GOT3 (cell line): ENCODE results near the gene SFTPB.
"Not testable (repeated sequence)": the region's sequence is repeated elsewhere in the genome, so short reads cannot be mapped to it uniquely, and the experiment has no call there.

Experiments
- DNase-seq: peaks from one replicate; lab custom pipeline; 2025; ENCODE audit warnings: mixed read lengths; lab: John Stamatoyannopoulos, UW

Gene SFTPB

GRCh38 chr2:85675866-85676548, 8.0 kb upstream of the SFTPB start:
- DNase-seq, result no peak

DNA sequence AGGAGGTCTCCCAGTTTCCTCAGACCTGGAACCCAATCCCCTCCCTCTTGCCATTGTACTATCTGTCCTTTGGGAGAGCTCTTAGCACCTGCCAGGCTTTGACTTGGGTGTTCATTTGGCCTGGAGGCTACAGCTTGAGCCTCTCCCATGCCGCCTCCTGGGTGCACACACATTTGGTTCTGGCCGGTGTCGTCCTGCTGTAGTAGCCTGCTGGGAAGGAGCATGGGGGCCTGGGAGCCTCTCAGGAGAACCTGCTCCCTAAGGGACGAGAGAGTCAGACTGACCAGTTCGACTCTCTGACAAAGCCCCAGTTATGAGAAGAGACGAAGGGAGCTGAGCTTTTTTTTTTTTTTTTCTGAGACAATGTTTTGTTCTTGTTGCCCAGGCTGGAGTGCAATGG, 7.4 kb upstream of the SFTPB start:
- no peak for DNase-seq

- DNase-seq, result no peak
Measured at GRCh38 chr2:85674417-85674816, 6.4 kb upstream of the SFTPB start.

DNA sequence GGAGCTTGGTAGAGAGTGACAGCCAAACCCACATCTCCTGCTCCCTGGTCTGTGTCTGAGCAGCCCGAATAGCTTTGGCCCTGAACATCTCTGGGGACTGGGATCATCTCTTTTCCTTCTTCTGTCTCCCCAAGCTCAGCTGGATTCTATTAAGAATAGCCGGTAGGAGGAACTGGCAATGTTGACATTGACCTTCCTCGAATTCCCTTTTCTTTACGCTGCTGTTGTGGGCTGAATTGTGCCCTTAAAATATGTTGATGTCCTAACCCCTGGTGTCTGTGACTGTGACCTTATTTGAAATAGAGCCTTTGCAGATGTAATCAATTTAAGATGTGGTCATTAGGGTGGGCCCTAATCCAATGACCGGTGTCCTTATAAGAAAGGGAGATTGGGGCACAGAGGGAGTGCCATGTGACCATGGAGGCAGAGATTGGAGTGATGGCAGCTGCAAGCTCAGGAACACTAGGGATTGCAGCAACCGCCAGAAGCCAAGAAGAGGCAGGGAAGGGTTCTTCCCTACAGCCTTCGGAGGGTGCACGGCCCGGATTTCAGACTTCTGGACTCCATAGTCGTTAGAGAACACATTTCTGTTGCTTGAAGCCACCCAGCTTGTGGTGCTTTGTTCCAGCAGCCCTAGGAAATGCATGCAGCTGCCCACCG, 5.8 kb upstream of the SFTPB start:
- DNase-seq, result no peak

GRCh38 chr2:85672456-85672855, 4.5 kb upstream of the SFTPB start:
- DNase-seq, result no peak

DNA sequence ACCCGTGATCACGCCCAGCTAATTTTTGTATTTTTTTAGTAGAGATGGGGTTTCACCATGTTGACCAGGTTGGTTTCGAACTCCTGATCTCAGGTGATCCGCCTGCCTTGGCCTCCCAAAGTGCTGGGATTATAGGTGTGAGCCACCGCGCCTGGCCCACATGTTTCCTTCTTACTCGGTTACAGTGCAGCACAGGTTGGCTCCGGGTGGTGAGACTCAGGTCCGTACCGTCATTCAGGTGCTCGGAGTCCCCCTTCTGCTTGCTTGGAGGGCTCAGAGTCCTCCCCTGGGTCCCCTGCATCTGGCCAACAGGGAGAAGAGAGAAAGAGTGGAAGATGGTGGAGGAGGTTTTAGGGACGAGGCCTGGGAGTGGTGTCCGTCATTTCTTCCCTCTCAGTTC, 2.4 kb upstream of the SFTPB start:
- DNase-seq, result not testable (repeated sequence)

- no peak for DNase-seq
Measured at GRCh38 chr2:85669549-85669948, 1.6 kb upstream of the SFTPB start.

DNA sequence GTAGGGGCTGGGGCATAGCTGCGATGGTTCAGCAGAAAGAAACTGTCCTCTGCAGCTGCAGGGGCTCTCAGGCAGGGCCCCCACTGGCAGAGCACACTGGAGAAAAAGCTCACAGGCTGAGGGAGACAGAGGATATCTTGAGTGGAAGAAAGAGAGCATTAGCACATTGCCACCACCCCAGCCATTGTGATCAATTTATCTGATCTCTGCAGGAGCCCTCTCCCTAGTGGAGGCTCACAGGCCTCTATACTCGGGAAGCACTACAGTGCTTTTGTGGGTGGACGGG, 801 bp upstream of the SFTPB start:
- DNase-seq, result no peak

GRCh38 chr2:85667561-85668008, 414 bp downstream of the SFTPB start:
- DNase-seq, result no peak

GRCh38 chr2:85666435-85667316, 1.3 kb downstream of the SFTPB start:
- DNase-seq, result no peak

GRCh38 chr2:85666016-85666415, 2.0 kb downstream of the SFTPB start:
- DNase-seq, result no peak

DNA sequence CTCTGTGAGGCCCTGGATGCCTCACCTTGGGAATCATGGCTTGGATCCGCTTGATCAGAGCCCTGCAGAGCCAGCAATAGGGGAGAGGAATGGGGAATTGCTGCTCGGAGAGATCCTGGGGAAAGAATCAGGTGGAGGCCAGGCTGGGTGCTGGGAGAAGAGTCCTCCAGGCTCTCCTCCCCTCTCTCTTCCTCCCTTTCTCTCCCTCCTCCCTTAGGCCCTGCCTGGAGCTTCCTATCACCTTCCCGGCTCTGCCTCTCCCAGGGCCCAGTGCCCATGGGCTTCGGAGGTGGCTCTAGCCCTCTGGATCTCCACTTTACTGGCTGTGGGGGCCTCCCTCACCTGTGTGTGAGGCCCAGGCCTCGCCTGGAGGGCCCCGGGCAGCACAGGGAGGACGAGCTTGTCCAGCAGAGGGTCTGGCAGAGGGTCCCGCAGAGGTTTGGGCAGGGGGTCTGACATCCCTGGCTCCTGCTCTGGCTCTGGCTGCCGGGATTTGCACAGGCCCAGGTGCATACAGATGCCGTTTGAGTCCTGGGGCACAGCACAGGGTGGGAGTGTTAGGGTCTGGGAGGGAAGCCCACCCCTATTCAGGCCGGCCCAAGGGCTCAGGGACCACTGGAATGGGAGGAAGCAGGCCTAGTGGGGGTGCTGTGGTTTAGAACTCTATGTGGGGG, 2.6 kb downstream of the SFTPB start:
- no peak for DNase-seq

- no peak for DNase-seq
Measured at GRCh38 chr2:85663594-85664565, 4.1 kb downstream of the SFTPB start.

DNA sequence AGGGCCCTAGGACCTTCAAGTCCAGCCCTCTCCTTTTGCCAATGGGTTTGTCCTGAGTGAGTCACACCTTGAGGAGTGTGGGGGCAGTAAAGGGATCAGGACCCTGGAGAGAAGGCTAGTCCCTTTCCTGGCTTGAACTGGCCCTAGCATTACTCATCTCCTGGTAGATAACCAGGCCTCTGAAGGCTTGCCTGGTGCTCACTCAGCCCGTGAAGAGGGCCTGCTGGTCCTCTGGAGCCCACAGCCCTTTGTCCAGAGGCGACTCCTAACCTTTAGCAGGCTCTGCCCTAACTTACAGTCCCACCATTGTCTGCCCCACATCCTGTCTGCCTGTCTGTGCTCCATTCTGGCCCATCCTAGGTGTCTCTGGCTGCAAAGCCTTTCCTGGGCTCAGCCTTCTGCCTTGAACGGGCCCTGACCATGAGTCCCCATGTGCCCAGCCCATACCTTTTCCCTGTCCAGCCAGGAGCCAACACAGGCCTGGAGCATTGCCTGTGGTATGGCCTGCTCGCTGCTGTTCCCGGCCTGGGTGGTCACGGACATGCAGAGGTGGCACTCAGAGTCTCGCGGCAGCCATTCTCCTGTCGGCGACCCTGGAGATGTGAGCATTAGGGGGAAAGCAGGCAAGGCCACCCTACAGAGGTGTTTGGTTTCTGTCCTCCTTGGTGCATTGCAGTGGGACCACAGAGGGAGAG, 5.0 kb downstream of the SFTPB start:
- DNase-seq, result peak; percentile 33

- no peak for DNase-seq
Measured at GRCh38 chr2:85661139-85661858, 6.7 kb downstream of the SFTPB start.

DNA sequence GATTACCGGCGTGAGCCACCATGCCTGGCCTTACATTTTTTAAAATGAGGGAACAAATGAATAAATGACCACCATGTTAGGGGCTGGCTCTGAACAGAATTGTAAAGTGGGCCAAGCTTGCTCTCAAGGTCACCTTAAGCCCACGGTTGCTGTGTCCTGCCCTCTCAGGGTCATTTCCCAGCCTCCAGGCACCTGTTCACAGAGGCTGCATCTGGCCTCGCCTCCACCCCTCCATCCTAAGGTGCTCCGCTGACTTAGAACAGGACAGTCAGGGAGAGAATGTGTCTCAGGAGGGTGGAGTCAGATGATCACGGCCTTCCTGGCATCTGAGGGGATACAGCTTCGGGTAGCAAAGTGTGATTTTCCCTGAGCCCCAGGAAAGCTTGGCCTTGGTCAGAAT, 7.3 kb downstream of the SFTPB start:
- no peak for DNase-seq

- not testable (repeated sequence) for DNase-seq
Measured at GRCh38 chr2:85660301-85660700, 7.7 kb downstream of the SFTPB start.

- no peak for DNase-seq
Measured at GRCh38 chr2:85659324-85659981, 8.5 kb downstream of the SFTPB start.

DNA sequence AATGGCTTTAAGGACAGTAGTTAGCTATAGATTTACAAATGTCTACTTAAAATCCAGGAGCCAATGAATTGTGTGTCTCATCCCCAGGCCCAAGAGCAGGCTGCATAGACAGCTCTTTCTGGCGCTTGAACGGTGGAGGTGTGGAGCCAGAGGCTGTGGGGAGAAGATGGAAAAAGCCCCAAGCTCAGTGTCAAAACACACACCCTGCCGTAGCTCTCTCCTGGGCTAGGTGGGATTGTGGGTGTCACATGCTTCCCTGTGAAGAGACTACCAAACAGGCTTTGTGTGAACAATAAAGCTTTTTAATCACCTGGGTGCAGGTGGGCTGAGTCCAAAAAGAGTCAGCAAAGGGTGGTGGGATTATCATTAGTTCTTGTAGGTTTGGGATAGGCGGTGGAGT, 10.6 kb downstream of the SFTPB start:
- DNase-seq, result not testable (repeated sequence)
